PC-3 (cell line): ENCODE measurements around the gene RIGI.

Experiments used
- CTCF ChIP-seq: fragments of 300-600 bp; sonication (generic); conservative IDR thresholded peaks from 2 replicates; pipeline ENCODE4 v1.5.1; 2017; ENCODE audit warnings: antibody characterized with exemption, low read depth, mild to moderate bottlenecking, low read length
- EZH2 ChIP-seq: fragments of 300-600 bp; sonication (generic); IDR thresholded peaks from one replicate; pipeline ENCODE4 v1.6.1; 2017; ENCODE audit warnings: antibody characterized with exemption, mild to moderate bottlenecking, low read length; ENCODE audit not compliant: unreplicated experiment
- EZH2phosphoT487 ChIP-seq: fragments of 300-600 bp; sonication (generic); IDR thresholded peaks from 2 replicates; pipeline ENCODE4 v1.6.1; 2018; ENCODE audit warnings: mild to moderate bottlenecking, antibody characterized with exemption, low read length, borderline replicate concordance

- TF ChIP-seq CTCF (no peak), EZH2 (no peak), EZH2phosphoT487 (no peak)
Measured at GRCh38 chr9:32516241-32516640, 9.8 kb downstream of the RIGI start.
